ENCODE data around the gene KLRC3. TPM values are rescaled to one million over a fixed set of nuclear protein-coding genes. Genes with fewer than 3 reads are reported as not detected.
A peak's percentile ranks its signal among the peaks of the same experiment; 100 is the strongest.
"Not testable (repeated sequence)": the region's sequence is repeated elsewhere in the genome, so short reads cannot be mapped to it uniquely, and the experiment has no call there.

The KLRC3 gene
- total RNA-seq, 1 donor from 2014 or later: not detected

- Histone ChIP-seq H3K9me3 (no peaks in the 10 kb centered on the region), H3K27ac (no peak overlapping the region), H3K4me3 (no peak overlapping the region), H3K36me3 (no peaks in the 10 kb centered on the region), H3K27me3 (no peaks in the 10 kb centered on the region), H3K4me1 (no peaks in the 10 kb centered on the region)
- TF ChIP-seq, protein P1, sequence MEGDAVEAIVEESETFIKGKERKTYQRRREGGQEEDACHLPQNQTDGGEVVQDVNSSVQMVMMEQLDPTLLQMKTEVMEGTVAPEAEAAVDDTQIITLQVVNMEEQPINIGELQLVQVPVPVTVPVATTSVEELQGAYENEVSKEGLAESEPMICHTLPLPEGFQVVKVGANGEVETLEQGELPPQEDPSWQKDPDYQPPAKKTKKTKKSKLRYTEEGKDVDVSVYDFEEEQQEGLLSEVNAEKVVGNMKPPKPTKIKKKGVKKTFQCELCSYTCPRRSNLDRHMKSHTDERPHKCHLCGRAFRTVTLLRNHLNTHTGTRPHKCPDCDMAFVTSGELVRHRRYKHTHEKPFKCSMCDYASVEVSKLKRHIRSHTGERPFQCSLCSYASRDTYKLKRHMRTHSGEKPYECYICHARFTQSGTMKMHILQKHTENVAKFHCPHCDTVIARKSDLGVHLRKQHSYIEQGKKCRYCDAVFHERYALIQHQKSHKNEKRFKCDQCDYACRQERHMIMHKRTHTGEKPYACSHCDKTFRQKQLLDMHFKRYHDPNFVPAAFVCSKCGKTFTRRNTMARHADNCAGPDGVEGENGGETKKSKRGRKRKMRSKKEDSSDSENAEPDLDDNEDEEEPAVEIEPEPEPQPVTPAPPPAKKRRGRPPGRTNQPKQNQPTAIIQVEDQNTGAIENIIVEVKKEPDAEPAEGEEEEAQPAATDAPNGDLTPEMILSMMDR (IDR thresholded peaks at IDR 0.05): no peak
- intact Hi-C loops (cut with DNase I): no loop called here
- DNase-seq (ENCODE audit: low spot score in 2 of 2): no peak
Measured at GRCh38 chr12:10393291-10393690, 27.1 kb downstream of the KLRC3 start.

- Histone ChIP-seq H3K9me3 (no peaks in the 10 kb centered on the region), H3K4me3 (no peak overlapping the region), H3K27me3 (no peaks in the 10 kb centered on the region), H3K27ac (no peak overlapping the region), H3K4me1 (no peaks in the 10 kb centered on the region), H3K36me3 (no peaks in the 10 kb centered on the region)
- intact Hi-C loops (cut with DNase I): no loop called here
- DNase-seq (ENCODE audit: low spot score in 2 of 2): peak; percentile 23 to 78
- TF ChIP-seq, protein P1 (IDR thresholded peaks at IDR 0.05): no peak
Measured at GRCh38 chr12:10392394-10392930, 27.9 kb downstream of the KLRC3 start.

- H3K27ac ChIP-seq; H3K9me3 ChIP-seq; H3K36me3 ChIP-seq; H3K4me1 ChIP-seq; H3K4me3 ChIP-seq; DNase-seq (ENCODE audit: low spot score in 2 of 2); H3K27me3 ChIP-seq; intact Hi-C loops (cut with DNase I): not testable (repeated sequence)
Measured at GRCh38 chr12:10390991-10391390, 29.4 kb downstream of the KLRC3 start.

- H3K4me3 ChIP-seq: no peak within 1 kb of the TSS
Measured at GRCh38 chr12:10389904-10390303, 30.5 kb downstream of the KLRC3 start, which contains the start of gene KLRK1. Gene KLRK1 (minus strand): TSS chr12:10390041. CDS start chr12:10388810, 1,231 bp downstream.

DNA sequence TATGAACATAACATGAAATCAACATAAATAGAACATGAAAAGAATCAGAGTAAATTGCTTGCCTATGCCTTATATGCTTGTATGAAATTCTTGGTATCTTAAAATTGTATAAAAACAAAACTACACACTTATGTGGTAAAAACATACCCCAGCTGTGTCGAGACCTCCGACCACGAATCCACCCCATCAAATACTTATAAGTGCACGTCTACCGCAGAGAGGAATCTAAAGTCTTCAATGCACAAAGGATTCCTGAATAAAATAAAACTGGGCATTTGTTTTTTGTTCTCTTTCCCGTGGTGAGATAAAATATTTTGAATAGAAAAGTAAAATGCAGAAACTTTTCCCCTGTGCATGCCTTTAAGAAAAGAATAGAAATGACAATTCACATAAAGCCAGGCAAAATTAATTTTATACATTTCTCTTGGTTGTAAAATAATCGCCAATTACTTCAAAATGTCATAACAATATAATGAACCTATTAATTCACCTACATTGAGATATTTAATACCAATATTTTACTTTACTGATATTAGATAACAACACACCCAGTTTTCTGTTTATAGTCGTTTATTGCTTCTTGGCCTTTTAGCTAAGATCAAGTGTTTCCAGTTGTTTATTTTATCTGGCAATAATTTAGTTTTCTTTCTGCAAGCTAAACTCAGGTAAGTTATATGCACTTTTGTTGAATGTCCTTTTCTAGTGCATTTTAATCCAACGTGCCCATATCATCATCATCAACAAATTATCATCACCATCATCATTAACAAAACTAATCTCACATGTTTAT lies 31.6 kb downstream of the KLRC3 start:
- TF ChIP-seq, protein P1 (IDR thresholded peaks at IDR 0.05): no peak
- Histone ChIP-seq H3K36me3 (no peaks in the 10 kb centered on the region), H3K9me3 (peaks cover 0 to 4% of the 10 kb centered on the region in 2 donors), H3K27ac (no peak overlapping the region), H3K4me1 (no peaks in the 10 kb centered on the region), H3K4me3 (no peak overlapping the region), H3K27me3 (no peaks in the 10 kb centered on the region)
- intact Hi-C loops (cut with DNase I): no loop called here
- no peak for DNase-seq (ENCODE audit: low spot score in 2 of 2)

More at GRCh38 chr12:10389904-10390303, 30.5 kb downstream of the KLRC3 start, which contains the start of gene KLRK1:
- no peak for DNase-seq (ENCODE audit: low spot score in 2 of 2)
- H3K4me1 ChIP-seq: no peaks in the 10 kb centered on the region
- H3K27ac ChIP-seq: no peak within 1 kb of the TSS
- H3K9me3 ChIP-seq: no peaks in the 10 kb centered on the region
- TF ChIP-seq, protein P1 (IDR thresholded peaks at IDR 0.05): no peak
- no peaks in the 10 kb centered on the region for H3K27me3 ChIP-seq
- H3K36me3 ChIP-seq: no peaks in the 10 kb centered on the region
- intact Hi-C loops (cut with DNase I): no loop called here

- intact Hi-C loops (cut with DNase I); H3K9me3 ChIP-seq; H3K27ac ChIP-seq; H3K4me3 ChIP-seq; DNase-seq (ENCODE audit: low spot score in 2 of 2); H3K36me3 ChIP-seq; H3K4me1 ChIP-seq; H3K27me3 ChIP-seq: not testable (repeated sequence)
Measured at GRCh38 chr12:10387498-10387897, 32.9 kb downstream of the KLRC3 start.

All from ascending aorta (tissue), 2 donors.